ENCODE data around the gene RIT2.

The RIT2 gene

GRCh38 chr18:42854558-42854957 lies 260.9 kb downstream of the RIT2 start:
- Mint-ChIP-seq H3K4me1 (no peaks in the 10 kb centered on the region), H3K36me3 (ENCODE audit: low read depth) (no peaks in the 10 kb centered on the region), H3K27ac (no peak overlapping the region), H3K4me3 (no peak overlapping the region), H3K27me3 (ENCODE audit: low read depth) (no peaks in the 10 kb centered on the region), H3K9me3 (no peaks in the 10 kb centered on the region)
- TF ChIP-seq CTCF (IDR thresholded peaks at IDR 0.05; ENCODE audit: unreplicated experiment in 3 of 3): no peak

- no peak for TF ChIP-seq CTCF (IDR thresholded peaks at IDR 0.05; ENCODE audit: unreplicated experiment in 3 of 3)
- no peaks in the 10 kb centered on the region for H3K36me3 Mint-ChIP-seq (ENCODE audit: low read depth)
- no peak overlapping the region for H3K27ac Mint-ChIP-seq
- H3K4me1 Mint-ChIP-seq: no peaks in the 10 kb centered on the region
- H3K9me3 Mint-ChIP-seq: no peaks in the 10 kb centered on the region
- H3K4me3 Mint-ChIP-seq: no peak overlapping the region
- H3K27me3 Mint-ChIP-seq (ENCODE audit: low read depth): no peaks in the 10 kb centered on the region
Measured at GRCh38 chr18:42850174-42851083, 265.1 kb downstream of the RIT2 start.

- H3K27me3 Mint-ChIP-seq (ENCODE audit: low read depth): no peaks in the 10 kb centered on the region
- no peak overlapping the region for H3K4me3 Mint-ChIP-seq
- TF ChIP-seq CTCF (IDR thresholded peaks at IDR 0.05; ENCODE audit: unreplicated experiment in 3 of 3): no peak
- no peaks in the 10 kb centered on the region for H3K9me3 Mint-ChIP-seq
- H3K27ac Mint-ChIP-seq: no peak overlapping the region
- no peaks in the 10 kb centered on the region for H3K4me1 Mint-ChIP-seq
- no peaks in the 10 kb centered on the region for H3K36me3 Mint-ChIP-seq (ENCODE audit: low read depth)
Measured at GRCh38 chr18:42839408-42839807, 276.1 kb downstream of the RIT2 start.

- Mint-ChIP-seq H3K36me3 (ENCODE audit: low read depth) (no peaks in the 10 kb centered on the region), H3K9me3 (no peaks in the 10 kb centered on the region), H3K4me1 (no peaks in the 10 kb centered on the region), H3K27me3 (ENCODE audit: low read depth) (no peaks in the 10 kb centered on the region), H3K27ac (peak overlapping the region in 1 of 3 experiments; percentile 10), H3K4me3 (no peak overlapping the region)
- TF ChIP-seq CTCF (IDR thresholded peaks at IDR 0.05; ENCODE audit: unreplicated experiment in 3 of 3): no peak
Measured at GRCh38 chr18:42838546-42839145, 276.8 kb downstream of the RIT2 start.

- TF ChIP-seq CTCF (IDR thresholded peaks at IDR 0.05; ENCODE audit: unreplicated experiment in 3 of 3): no peak
- Mint-ChIP-seq H3K27me3 (ENCODE audit: low read depth) (no peaks in the 10 kb centered on the region), H3K27ac (no peak overlapping the region), H3K4me1 (no peaks in the 10 kb centered on the region), H3K36me3 (ENCODE audit: low read depth) (no peaks in the 10 kb centered on the region), H3K4me3 (no peak overlapping the region), H3K9me3 (no peaks in the 10 kb centered on the region)
Measured at GRCh38 chr18:42830936-42831335, 284.5 kb downstream of the RIT2 start.
